Coronary artery (tissue), 2 donors: ENCODE data around the gene GPC3.

ENCODE experiments used
- DNase-seq: peaks from one replicate; pipeline ENCODE4 v3.0.0-alpha.2; 2017; ENCODE audit warnings: low spot score
- H3K27ac ChIP-seq, 2 donors: fragments of 200-600 bp; sonication (generic); one replicate each; pipeline ENCODE4 v1.5.1; 2016 to 2019
- H3K4me3 ChIP-seq: fragments of 200-600 bp; sonication (generic); 2 replicates; pipeline ENCODE4 v1.5.1; 2016; ENCODE audit warnings: mild to moderate bottlenecking, moderate library complexity
- TF ChIP-seq, protein P1 (sequence below): fragments of 200-600 bp; sonication (generic); IDR thresholded peaks from one replicate; pipeline ENCODE4 v1.5.1; 2019; ENCODE audit warnings: antibody characterized with exemption

Gene GPC3

DNA sequence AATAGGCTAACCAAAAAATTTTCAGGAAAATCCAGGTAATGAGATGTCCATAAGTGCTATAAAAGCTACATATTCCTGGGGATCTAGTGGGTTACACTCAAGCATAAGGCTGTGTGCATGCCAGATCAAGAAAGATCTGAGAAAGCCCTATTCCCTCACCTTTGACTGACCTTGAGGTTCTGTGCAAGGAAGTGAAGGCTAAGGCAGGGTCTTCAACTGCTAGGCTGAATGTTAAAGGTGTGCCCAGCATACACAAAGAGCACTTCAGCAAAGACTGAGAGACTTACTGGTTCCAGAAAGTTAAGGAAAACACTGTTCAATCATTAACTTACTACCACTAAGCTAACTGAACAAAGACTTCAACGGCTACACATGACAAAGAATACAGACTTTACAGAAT lies 269.7 kb downstream of the GPC3 start:
- TF ChIP-seq, protein P1, sequence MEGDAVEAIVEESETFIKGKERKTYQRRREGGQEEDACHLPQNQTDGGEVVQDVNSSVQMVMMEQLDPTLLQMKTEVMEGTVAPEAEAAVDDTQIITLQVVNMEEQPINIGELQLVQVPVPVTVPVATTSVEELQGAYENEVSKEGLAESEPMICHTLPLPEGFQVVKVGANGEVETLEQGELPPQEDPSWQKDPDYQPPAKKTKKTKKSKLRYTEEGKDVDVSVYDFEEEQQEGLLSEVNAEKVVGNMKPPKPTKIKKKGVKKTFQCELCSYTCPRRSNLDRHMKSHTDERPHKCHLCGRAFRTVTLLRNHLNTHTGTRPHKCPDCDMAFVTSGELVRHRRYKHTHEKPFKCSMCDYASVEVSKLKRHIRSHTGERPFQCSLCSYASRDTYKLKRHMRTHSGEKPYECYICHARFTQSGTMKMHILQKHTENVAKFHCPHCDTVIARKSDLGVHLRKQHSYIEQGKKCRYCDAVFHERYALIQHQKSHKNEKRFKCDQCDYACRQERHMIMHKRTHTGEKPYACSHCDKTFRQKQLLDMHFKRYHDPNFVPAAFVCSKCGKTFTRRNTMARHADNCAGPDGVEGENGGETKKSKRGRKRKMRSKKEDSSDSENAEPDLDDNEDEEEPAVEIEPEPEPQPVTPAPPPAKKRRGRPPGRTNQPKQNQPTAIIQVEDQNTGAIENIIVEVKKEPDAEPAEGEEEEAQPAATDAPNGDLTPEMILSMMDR: no peak
- H3K4me3 ChIP-seq: no peak overlapping the region
- no peak for DNase-seq
- H3K27ac ChIP-seq: no peak overlapping the region

DNA sequence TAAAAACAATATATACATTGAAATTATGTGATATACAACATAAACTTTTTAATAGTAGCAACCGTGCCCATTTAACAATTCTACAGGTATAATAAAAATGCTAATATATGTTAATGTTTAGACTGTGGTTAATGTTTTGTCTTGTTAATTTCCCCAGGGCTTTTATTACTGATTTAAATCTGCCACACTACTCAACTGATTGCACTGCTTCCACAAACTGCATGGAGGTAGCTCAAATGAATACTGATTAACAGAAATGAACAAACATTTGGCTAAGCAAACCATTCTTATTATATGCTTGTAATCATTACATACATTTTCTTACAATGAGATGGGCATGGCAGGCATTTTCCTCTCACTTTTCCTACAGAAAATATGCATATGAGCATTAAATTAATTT lies 275.9 kb downstream of the GPC3 start:
- Histone ChIP-seq H3K4me3 (no peak overlapping the region), H3K27ac (no peak overlapping the region)
- no peak for DNase-seq
- TF ChIP-seq, protein P1: no peak

DNA sequence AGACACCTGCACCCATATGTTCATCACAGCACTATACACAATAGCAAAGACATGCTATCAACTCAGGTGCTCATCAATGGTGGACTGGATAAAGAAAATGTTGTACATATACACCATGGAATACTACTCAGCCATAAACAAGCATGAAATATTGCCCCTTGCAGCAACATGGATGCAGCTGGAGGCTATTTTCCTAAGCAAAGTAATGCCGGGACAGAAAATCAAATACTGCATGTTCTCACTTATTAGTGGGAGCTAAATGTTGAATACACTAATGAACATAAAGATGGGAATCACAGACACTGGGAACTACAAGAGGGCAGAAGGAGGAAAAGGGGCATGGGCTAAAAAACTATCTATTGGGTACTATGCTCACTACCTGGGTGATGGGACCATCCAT lies 278.5 kb downstream of the GPC3 start:
- TF ChIP-seq, protein P1: no peak
- Histone ChIP-seq H3K4me3 (no peak overlapping the region), H3K27ac (no peak overlapping the region)
- DNase-seq: no peak

DNA sequence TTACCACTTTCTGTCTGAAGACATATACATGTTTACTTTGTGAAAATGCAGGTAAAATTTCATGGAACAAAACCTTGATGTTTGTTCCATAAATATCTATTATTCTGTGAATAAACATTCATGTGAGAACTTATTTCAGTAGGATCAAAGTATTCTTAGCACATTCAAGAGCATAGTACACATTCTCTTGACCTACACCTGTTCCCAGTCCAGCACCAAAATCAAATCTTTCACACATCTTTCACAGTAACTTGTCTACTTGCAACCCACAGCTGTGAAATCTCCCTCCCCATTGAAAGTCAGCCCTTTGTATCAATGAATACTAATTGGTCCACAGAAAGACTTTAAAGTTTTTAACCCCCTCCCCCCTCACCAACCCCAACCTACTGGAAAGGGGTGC lies 283.2 kb downstream of the GPC3 start:
- Histone ChIP-seq H3K4me3 (no peak overlapping the region), H3K27ac (no peak overlapping the region)
- TF ChIP-seq, protein P1: no peak
- DNase-seq: no peak

DNA sequence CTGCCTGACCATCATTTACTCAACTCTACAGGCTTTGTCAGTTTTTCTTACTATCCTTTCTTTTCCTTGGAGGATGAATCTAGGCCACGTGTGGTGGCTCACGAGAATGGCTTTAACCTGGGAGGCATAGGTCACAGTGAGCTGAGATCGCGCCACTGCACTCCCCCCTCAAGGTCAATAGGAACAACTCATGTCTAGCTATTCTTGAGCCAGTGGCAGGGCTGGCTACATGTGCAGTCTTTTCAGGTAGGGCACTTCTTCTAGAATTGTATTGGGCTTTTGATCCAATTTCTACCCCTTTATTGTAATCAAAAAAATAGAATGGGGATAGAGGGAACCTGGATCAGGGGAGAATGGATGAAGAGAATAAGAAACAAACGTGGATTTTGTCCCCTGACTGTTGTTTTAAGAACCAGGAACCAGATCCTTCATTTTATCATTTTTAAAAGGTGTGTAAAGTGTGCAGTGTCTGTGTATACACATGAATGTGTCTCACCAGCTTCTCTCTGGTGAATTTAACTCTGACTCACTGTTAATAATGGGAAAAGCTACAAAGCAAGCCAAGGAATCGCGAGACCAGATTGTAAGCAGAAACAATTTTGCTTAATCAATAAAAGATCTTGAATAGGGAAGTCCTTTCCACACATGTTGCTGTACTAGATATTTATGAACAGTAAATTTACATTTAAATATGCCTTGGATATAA lies 286.2 kb downstream of the GPC3 start:
- TF ChIP-seq, protein P1: no peak
- DNase-seq: no peak
- Histone ChIP-seq H3K4me3 (no peak overlapping the region), H3K27ac (no peak overlapping the region)

DNA sequence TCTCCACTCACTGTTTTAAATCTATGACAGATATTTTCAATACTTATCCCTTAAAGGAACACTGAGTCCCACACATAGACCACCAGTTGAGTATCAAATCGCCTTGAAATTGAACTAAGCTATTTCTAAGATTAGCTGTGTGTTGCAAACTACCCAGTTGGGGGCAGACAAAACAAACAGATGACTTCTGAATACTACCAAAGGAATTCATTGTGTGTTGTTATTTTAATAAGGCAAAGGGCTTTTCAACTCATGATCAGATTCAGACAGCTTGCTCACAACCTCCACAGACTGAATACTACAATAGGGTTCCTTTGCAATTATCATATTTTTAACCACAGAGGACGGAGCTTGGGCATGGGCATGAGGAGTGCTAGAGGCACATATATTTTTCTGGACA lies 287.1 kb downstream of the GPC3 start:
- Histone ChIP-seq H3K27ac (no peak overlapping the region), H3K4me3 (no peak overlapping the region)
- TF ChIP-seq, protein P1: no peak
- DNase-seq: no peak

DNA sequence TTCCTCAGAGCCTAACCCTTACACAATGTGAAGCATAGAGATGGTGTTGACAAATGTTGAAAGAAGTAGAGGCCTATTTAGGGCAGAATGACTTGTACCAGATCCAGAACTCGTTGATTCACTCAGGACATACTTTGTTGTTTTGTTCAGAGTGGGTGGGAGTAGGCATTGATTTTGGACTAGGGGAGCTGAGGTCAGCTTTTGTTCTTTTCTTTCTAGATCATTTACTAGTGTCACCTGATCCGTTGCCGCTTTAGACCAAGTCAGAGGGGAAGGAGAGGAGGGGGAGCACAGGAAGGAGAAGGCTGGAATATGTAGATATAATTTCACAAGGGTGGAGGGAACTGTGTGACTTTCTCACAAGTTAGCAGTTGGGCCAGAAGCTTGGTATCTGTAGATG lies 287.7 kb downstream of the GPC3 start:
- Histone ChIP-seq H3K27ac (no peak overlapping the region), H3K4me3 (no peak overlapping the region)
- DNase-seq: no peak
- TF ChIP-seq, protein P1: no peak
